Effector memory CD8-positive, alpha-beta T cell (primary cell): Measurements from ENCODE around the gene LBHD1.
"Not testable (repeated sequence)": the region's sequence is repeated elsewhere in the genome, so short reads cannot be mapped to it uniquely, and the experiment has no call there.

Source experiments
- ATAC-seq: fragments of 150-1000 bp; cut with Tn5 transposase; replicated peaks from 2 replicates; pipeline ENCODE4 v1.10.0; 2021; ENCODE audit warnings: mild to moderate bottlenecking, moderate library complexity
- DNase-seq, 3 experiments: peaks; one replicate each; pipeline ENCODE4 v3.0.0; 2021
- H3K27ac Mint-ChIP-seq, 2 donors: one replicate each; pipeline ENCODE4 v1.8.0; 2022; ENCODE audit warnings: mild to moderate bottlenecking in 2 of 2, mixed read lengths in 2 of 2, moderate library complexity in 2 of 2
- H3K27me3 Mint-ChIP-seq, 2 donors: one replicate each; pipeline ENCODE4 v1.8.0; 2022; ENCODE audit warnings: mixed read lengths in 2 of 2
- H3K36me3 Mint-ChIP-seq: one replicate; pipeline ENCODE4 v1.8.0; 2022; ENCODE audit warnings: mild to moderate bottlenecking, moderate library complexity, mixed read lengths; ENCODE audit not compliant: insufficient read depth
- H3K4me1 Mint-ChIP-seq, 2 donors: one replicate each; pipeline ENCODE4 v1.8.0; 2022; ENCODE audit warnings: low read depth in 2 of 2, mixed read lengths in 2 of 2
- H3K4me3 Mint-ChIP-seq, 2 donors: one replicate each; pipeline ENCODE4 v1.8.0; 2022; ENCODE audit warnings: mild to moderate bottlenecking in 2 of 2, mixed read lengths in 2 of 2, moderate library complexity in 2 of 2
- H3K9me3 Mint-ChIP-seq, 2 donors: one replicate each; pipeline ENCODE4 v1.8.0; 2022; ENCODE audit warnings: mixed read lengths in 2 of 2

LBHD1 gene

DNA sequence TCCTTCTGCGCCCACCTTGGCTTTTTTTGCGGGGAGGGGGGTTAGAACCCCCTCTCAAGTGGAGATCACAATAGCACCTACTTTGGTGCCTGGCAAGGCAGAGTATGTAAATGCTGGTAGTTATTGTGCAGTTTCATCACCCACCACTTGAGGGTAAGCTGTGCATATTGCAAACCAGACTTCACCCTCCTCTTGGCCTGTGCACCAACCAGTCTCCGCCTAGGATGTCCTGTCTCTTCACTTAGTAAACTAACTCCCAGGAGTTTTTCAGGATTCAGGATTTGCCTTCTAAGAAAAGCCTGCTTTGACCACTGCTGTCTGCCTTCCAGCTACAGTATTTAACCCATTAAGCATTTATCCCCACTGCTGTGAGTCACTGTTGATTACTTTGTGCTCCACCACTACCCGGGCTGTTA is 8.8 kb upstream of the LBHD1 start:
- Mint-ChIP-seq H3K27me3 (no peaks in the 10 kb centered on the region), H3K27ac (peak overlapping the region in 1 of 2 donors; percentile 69), H3K36me3 (peaks cover 30% of the 10 kb centered on the region), H3K4me3 (peak overlapping the region; percentile 38 to 87), H3K9me3 (no peaks in the 10 kb centered on the region), H3K4me1 (peaks cover 24 to 25% of the 10 kb centered on the region in 2 donors)
- DNase-seq (peak in 1 of 3 experiments; percentile 7), ATAC-seq (peak; percentile 39)

DNA sequence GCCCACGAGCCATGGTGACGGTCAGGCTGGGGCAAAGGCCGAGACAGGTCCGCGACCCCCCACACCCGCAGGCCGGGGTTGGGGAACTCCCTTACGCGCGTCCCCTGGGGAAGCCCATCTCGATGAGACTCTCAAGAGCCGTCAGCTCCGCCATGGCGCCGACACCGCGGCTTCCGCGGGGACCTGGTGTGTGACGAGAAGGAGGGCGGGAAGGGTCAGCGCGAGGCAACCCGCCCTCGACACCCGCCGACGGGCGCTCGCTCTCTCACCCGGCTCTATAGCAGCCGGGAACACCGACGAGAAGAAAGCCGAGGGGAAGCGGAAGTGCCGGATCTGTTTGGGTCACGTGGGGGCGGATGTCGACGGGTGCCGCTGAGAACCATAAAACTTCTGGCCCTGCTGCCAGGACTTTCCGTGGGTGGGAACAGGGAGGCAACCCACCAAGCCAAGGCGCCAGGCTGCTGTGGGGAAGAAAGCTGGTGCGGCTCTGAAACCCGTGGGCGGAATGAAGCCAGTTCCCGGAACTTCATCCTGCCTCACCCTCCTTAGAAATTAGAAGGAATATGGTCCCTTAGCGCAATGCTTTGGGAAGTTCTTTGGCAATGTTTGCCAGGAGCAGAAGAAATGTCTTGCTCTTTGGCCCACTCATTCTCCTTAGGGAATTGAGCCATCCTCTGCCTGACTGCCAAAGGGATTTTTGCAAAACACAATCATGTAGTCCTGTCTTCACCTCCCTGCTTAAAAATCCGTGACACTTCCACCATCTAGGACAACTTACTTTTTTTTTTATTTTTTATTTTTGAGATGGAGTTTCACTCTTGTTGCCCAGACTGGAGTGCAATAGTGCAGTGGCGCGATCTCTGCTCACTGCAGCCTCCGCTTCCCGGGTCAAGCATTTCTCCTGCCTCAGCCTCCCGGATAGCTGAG is 7.0 kb upstream of the LBHD1 start, which contains the start of gene UBXN1:
TSS of gene UBXN1 (minus strand) at position 304 of the 927 bp plus-strand sequence. CDS start at position 154, 150 bp downstream.
- peak within 1 kb of the TSS; percentile 98 to 99 for H3K27ac Mint-ChIP-seq
- H3K4me3 Mint-ChIP-seq, result peak within 1 kb of the TSS; percentile 86 to 87

DNA sequence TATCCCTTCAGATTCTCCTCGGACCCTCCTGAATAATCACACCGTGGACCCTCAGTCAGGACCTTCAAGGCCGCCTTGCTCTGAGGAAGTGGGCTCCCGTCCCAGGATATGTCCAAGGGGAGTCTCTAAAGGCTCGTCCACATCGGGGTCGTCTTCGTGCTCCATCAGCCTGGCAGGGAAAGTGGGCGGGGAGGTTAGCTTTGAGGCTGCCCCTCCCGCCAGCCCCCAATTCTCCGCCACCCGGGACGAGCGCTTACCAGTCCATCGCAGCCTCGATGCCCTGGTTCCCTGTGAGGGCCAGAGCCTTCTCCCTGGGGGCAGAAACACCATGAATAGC is 6.3 kb upstream of the LBHD1 start:
- no peaks in the 10 kb centered on the region for H3K27me3 Mint-ChIP-seq
- peak overlapping the region; percentile 98 to 99 for H3K27ac Mint-ChIP-seq
- no peaks in the 10 kb centered on the region for H3K9me3 Mint-ChIP-seq
- H3K36me3 Mint-ChIP-seq, result peaks cover 43% of the 10 kb centered on the region
- ATAC-seq (no peak), DNase-seq (no peak)
- peaks cover 25 to 28% of the 10 kb centered on the region in 2 donors for H3K4me1 Mint-ChIP-seq
- H3K4me3 Mint-ChIP-seq, result peak overlapping the region; percentile 86 to 87

More for the DNA sequence above, 7.0 kb upstream of the LBHD1 start, which contains the start of gene UBXN1:
- H3K9me3 Mint-ChIP-seq, result no peaks in the 10 kb centered on the region
- peaks cover 42% of the 10 kb centered on the region for H3K36me3 Mint-ChIP-seq
- ATAC-seq (peak; percentile 83), DNase-seq (peak; percentile 74 to 75 (median 75))
- H3K4me1 Mint-ChIP-seq, result peaks cover 25 to 28% of the 10 kb centered on the region in 2 donors
- no peaks in the 10 kb centered on the region for H3K27me3 Mint-ChIP-seq

- Mint-ChIP-seq H3K27me3 (no peaks in the 10 kb centered on the region), H3K4me1 (peaks cover 29 to 32% of the 10 kb centered on the region in 2 donors), H3K36me3 (peaks cover 47% of the 10 kb centered on the region), H3K4me3 (peak overlapping the region; percentile 86 to 87), H3K9me3 (no peaks in the 10 kb centered on the region), H3K27ac (peak overlapping the region; percentile 98 to 99)
- DNase-seq, result no peak
- no peak for ATAC-seq
These were observed 5.6 kb upstream of the LBHD1 start for GRCh38 chr11:62677714-62678113.

GRCh38 chr11:62677156-62677555 is 5.1 kb upstream of the LBHD1 start:
- Mint-ChIP-seq H3K27ac (peak overlapping the region; percentile 98 to 99), H3K36me3 (peaks cover 53% of the 10 kb centered on the region), H3K27me3 (no peaks in the 10 kb centered on the region), H3K9me3 (no peaks in the 10 kb centered on the region), H3K4me1 (peaks cover 31 to 37% of the 10 kb centered on the region in 2 donors), H3K4me3 (peak overlapping the region; percentile 51 to 53)
- ATAC-seq (no peak), DNase-seq (no peak)

DNA sequence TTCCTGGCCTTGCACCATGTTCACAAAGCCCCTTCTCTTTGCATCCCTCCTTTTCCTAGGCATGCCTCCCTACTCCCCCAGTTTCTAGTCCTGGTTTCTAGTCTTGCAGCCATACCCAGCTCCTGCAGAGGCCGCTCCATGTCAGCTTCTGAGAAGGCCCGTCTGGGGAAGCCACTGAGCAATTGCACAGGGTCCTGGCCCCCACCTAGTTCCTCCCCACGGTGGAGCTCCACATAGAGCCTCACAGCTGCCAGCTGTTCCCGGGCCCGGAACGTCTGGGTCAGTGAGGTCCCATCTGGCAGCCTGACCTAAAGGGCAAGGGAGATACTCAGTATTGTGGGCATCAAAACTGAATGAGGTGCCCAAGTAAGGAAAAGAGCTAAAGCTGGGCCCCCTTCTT is 4.6 kb upstream of the LBHD1 start:
- Mint-ChIP-seq H3K36me3 (peaks cover 56% of the 10 kb centered on the region), H3K27ac (peak overlapping the region; percentile 98 to 99), H3K27me3 (no peaks in the 10 kb centered on the region), H3K9me3 (no peaks in the 10 kb centered on the region), H3K4me1 (peaks cover 35 to 41% of the 10 kb centered on the region in 2 donors), H3K4me3 (peak overlapping the region; percentile 51 to 53)
- DNase-seq, result no peak
- ATAC-seq, result no peak

GRCh38 chr11:62675415-62675814 is 3.3 kb upstream of the LBHD1 start:
- not testable (repeated sequence) for DNase-seq, H3K27ac Mint-ChIP-seq, H3K9me3 Mint-ChIP-seq, H3K4me3 Mint-ChIP-seq, H3K27me3 Mint-ChIP-seq, ATAC-seq
- peaks cover 41 to 53% of the 10 kb centered on the region in 2 donors for H3K4me1 Mint-ChIP-seq
- H3K36me3 Mint-ChIP-seq, result peaks cover 56% of the 10 kb centered on the region

DNA sequence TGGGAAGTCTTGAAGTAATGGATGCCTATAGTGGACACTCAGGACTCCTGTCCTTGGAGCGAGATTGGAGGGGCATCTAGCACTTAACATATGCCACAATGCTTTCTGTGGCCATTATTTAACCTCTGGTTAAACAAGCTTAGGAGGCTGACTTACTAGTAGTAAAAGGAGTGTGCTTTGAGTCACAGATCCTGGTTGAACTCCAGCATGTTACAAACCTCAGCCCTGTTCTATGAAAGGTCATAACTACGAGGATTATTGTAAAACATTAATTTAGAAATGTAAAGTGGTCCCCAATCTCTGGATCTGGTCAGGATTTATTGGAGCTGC is 1.1 kb upstream of the LBHD1 start:
- ATAC-seq (no peak), DNase-seq (no peak)
- peak overlapping the region; percentile 97 to 99 for H3K4me3 Mint-ChIP-seq
- H3K4me1 Mint-ChIP-seq, result peaks cover 31 to 50% of the 10 kb centered on the region in 2 donors
- peak overlapping the region in 1 of 2 donors; percentile 95 for H3K27ac Mint-ChIP-seq
- no peaks in the 10 kb centered on the region for H3K9me3 Mint-ChIP-seq
- no peaks in the 10 kb centered on the region for H3K27me3 Mint-ChIP-seq
- peaks cover 53% of the 10 kb centered on the region for H3K36me3 Mint-ChIP-seq

DNA sequence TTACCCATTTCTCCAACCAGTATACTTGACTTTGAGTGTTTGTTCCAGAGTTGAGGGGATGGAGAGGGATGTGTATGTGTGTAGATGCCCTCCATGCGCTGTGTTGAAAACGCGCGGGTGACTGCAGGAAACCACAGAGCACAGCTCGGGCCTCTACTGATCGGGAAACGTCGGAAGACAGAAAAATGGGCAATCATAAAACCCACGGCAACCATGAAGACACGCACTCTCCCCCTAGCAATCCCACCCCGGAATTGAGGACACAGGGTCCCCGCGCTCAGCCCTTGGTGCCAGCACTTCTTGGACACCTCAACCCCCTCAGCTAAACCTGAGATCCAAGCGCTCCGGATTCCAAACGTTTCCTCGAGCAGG is 845 bp downstream of the LBHD1 start:
- Mint-ChIP-seq H3K4me1 (peaks cover 21 to 47% of the 10 kb centered on the region in 2 donors), H3K27ac (peak overlapping the region; percentile 95), H3K27me3 (no peaks in the 10 kb centered on the region), H3K9me3 (no peaks in the 10 kb centered on the region), H3K4me3 (peak overlapping the region; percentile 97 to 99), H3K36me3 (peaks cover 38% of the 10 kb centered on the region)
- ATAC-seq, result peak; percentile 40
- peak in 1 of 3 experiments; percentile 28 for DNase-seq

GRCh38 chr11:62669420-62670161 is 2.5 kb downstream of the LBHD1 start:
- Mint-ChIP-seq H3K27me3 (no peaks in the 10 kb centered on the region), H3K9me3 (no peaks in the 10 kb centered on the region), H3K4me3 (peak overlapping the region in 1 of 2 donors; percentile 99), H3K36me3 (peaks cover 38% of the 10 kb centered on the region), H3K4me1 (peaks cover 28 to 51% of the 10 kb centered on the region in 2 donors), H3K27ac (no peak overlapping the region)
- ATAC-seq, result no peak
- no peak for DNase-seq

GRCh38 chr11:62667460-62667859 is 4.6 kb downstream of the LBHD1 start:
- H3K36me3 Mint-ChIP-seq, result peaks cover 39% of the 10 kb centered on the region
- H3K27me3 Mint-ChIP-seq, result no peaks in the 10 kb centered on the region
- no peak for DNase-seq
- H3K9me3 Mint-ChIP-seq, result no peaks in the 10 kb centered on the region
- H3K4me1 Mint-ChIP-seq, result peaks cover 28 to 49% of the 10 kb centered on the region in 2 donors
- H3K4me3 Mint-ChIP-seq, result peak overlapping the region in 1 of 2 donors; percentile 95
- no peak for ATAC-seq
- H3K27ac Mint-ChIP-seq, result no peak overlapping the region

DNA sequence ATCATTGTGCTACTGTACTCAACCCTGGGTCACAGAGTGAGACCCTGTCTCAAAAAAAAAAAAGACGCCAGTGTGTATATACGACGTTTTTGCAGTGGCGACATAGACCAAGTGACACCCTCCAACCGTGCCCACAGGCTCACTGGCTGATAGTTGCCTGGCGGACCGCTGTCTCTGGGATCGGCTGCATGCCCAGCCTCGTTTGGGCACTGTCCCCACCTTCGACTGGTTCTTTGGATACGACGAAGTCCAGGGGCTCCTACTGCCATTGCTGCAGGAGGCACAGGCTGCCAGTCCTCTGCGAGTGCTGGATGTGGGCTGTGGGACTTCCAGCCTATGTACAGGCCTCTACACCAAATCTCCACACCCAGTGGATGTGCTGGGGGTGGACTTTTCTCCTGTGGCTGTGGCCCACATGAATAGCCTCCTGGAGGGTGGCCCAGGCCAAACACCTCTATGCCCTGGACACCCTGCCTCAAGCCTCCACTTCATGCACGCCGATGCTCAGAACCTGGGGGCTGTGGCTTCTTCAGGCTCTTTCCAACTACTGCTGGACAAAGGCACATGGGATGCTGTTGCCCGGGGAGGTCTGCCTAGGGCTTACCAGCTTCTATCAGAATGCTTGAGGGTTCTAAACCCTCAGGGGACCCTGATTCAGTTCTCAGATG is 5.7 kb downstream of the LBHD1 start:
- no peaks in the 10 kb centered on the region for H3K27me3 Mint-ChIP-seq
- no peaks in the 10 kb centered on the region for H3K9me3 Mint-ChIP-seq
- peak overlapping the region; percentile 95 to 96 for H3K4me3 Mint-ChIP-seq
- peak overlapping the region; percentile 96 to 98 for H3K27ac Mint-ChIP-seq
- DNase-seq (no peak), ATAC-seq (no peak)
- H3K36me3 Mint-ChIP-seq, result peaks cover 33% of the 10 kb centered on the region
- peaks cover 23 to 39% of the 10 kb centered on the region in 2 donors for H3K4me1 Mint-ChIP-seq
